HG03280 (cell line): ENCODE measurements around the gene CHRNA3.

Source experiments
- ATAC-seq: cut with Tn5 transposase; IDR thresholded peaks from one replicate; pipeline ENCODE4 v1.9.1; 2021; ENCODE audit warnings: mild to moderate bottlenecking, moderate library complexity; ENCODE audit not compliant: unreplicated experiment

CHRNA3 gene

GRCh38 chr15:78620527-78621421, at the start of gene CHRNA3:
Gene CHRNA3, minus strand, starts transcription at chr15:78620996. Its CDS starts 202 bp downstream, at chr15:78620794.
- ATAC-seq, result no peak

GRCh38 chr15:78668987-78669386, 48.2 kb upstream of the CHRNA3 start:
- ATAC-seq, result no peak

GRCh38 chr15:78667578-78668236, 46.9 kb upstream of the CHRNA3 start:
- ATAC-seq, result no peak

- ATAC-seq, result no peak
Measured at GRCh38 chr15:78666010-78666409, 45.2 kb upstream of the CHRNA3 start.

GRCh38 chr15:78663703-78664102, 42.9 kb upstream of the CHRNA3 start:
- ATAC-seq, result no peak

GRCh38 chr15:78662028-78662427, 41.2 kb upstream of the CHRNA3 start:
- ATAC-seq, result no peak

- no peak for ATAC-seq
Measured at GRCh38 chr15:78661001-78661400, 40.2 kb upstream of the CHRNA3 start.

GRCh38 chr15:78660584-78660983, 39.8 kb upstream of the CHRNA3 start:
- no peak for ATAC-seq

- ATAC-seq, result no peak
Measured at GRCh38 chr15:78658823-78659222, 38.0 kb upstream of the CHRNA3 start.

GRCh38 chr15:78654272-78654671, 33.5 kb upstream of the CHRNA3 start:
- no peak for ATAC-seq

GRCh38 chr15:78651930-78652615, 31.3 kb upstream of the CHRNA3 start:
- ATAC-seq, result no peak

- ATAC-seq, result no peak
Measured at GRCh38 chr15:78651007-78651406, 30.2 kb upstream of the CHRNA3 start.

- no peak for ATAC-seq
Measured at GRCh38 chr15:78650022-78650421, 29.2 kb upstream of the CHRNA3 start.

- ATAC-seq, result no peak
Measured at GRCh38 chr15:78645009-78645408, 24.2 kb upstream of the CHRNA3 start.

- ATAC-seq, result no peak
Measured at GRCh38 chr15:78642331-78642730, 21.5 kb upstream of the CHRNA3 start.

- ATAC-seq, result no peak
Measured at GRCh38 chr15:78641749-78642275, 21.0 kb upstream of the CHRNA3 start.

GRCh38 chr15:78641102-78641748, 20.4 kb upstream of the CHRNA3 start, which contains the start of gene CHRNB4:
Gene CHRNB4, minus strand, starts transcription at chr15:78641210. Its CDS starts 77 bp downstream, at chr15:78641133.
- no peak for ATAC-seq

- no peak for ATAC-seq
Measured at GRCh38 chr15:78640527-78641101, 19.8 kb upstream of the CHRNA3 start.

- no peak for ATAC-seq
Measured at GRCh38 chr15:78638658-78639314, 18.0 kb upstream of the CHRNA3 start.
